Testis (tissue), 2 donors: Measurements from ENCODE around the gene PRKCI.

Experiments used
- POLR2A ChIP-seq: fragments of 450-650 bp; IDR thresholded peaks from one replicate; pipeline ENCODE4 v1.6.1; 2017; ENCODE audit warnings: antibody characterized with exemption, mild to moderate bottlenecking, moderate library complexity
- TF ChIP-seq, protein P1 (sequence below), 3 experiments: fragments of 450-650 bp in 2 of 3; fragments of 200-600 bp in 1 of 3; sonication (generic) in 1 of 3; IDR thresholded peaks; one replicate each; pipeline ENCODE4 v1.5.1; 2016 to 2019; ENCODE audit warnings: antibody characterized with exemption in 3 of 3, mild to moderate bottlenecking in 2 of 3, moderate library complexity in 1 of 3

GRCh38 chr3:170211668-170212067 lies 10.6 kb upstream of the PRKCI start:
- no peak for TF ChIP-seq POLR2A
- TF ChIP-seq, protein P1, sequence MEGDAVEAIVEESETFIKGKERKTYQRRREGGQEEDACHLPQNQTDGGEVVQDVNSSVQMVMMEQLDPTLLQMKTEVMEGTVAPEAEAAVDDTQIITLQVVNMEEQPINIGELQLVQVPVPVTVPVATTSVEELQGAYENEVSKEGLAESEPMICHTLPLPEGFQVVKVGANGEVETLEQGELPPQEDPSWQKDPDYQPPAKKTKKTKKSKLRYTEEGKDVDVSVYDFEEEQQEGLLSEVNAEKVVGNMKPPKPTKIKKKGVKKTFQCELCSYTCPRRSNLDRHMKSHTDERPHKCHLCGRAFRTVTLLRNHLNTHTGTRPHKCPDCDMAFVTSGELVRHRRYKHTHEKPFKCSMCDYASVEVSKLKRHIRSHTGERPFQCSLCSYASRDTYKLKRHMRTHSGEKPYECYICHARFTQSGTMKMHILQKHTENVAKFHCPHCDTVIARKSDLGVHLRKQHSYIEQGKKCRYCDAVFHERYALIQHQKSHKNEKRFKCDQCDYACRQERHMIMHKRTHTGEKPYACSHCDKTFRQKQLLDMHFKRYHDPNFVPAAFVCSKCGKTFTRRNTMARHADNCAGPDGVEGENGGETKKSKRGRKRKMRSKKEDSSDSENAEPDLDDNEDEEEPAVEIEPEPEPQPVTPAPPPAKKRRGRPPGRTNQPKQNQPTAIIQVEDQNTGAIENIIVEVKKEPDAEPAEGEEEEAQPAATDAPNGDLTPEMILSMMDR (IDR thresholded peaks at IDR 0.05) = no peak
